Measurements from ENCODE around the gene DRC1.

Gene DRC1

DNA sequence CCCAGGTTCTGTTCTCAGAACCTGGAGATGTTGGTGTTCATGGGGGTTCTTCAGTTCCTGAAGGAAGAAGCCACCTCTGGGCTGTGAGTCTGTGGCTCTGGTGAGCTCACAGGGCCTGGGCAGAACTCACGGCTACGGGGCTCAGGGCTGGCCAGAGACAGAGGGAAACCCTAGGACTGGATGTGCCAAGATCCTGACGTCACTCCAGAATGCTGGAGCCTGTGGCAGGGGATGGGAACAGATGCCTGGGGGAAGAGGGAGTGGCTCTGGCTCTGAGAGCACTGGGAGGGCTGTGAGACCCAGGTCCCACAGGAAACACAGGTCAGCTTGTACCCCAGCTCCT lies 76.2 kb downstream of the DRC1 start, which contains the start of gene OTOF:
Gene OTOF (minus strand): TSS at position 214 of the 343 bp plus-strand sequence.
- peak; percentile 71 for DNase-seq (ENCODE audit: low spot score)

GRCh38 chr2:26478366-26478765 lies 76.6 kb downstream of the DRC1 start:
- no peak for DNase-seq (ENCODE audit: low spot score)

GRCh38 chr2:26479131-26479788 lies 77.5 kb downstream of the DRC1 start:
- DNase-seq (ENCODE audit: low spot score): no peak

DNA sequence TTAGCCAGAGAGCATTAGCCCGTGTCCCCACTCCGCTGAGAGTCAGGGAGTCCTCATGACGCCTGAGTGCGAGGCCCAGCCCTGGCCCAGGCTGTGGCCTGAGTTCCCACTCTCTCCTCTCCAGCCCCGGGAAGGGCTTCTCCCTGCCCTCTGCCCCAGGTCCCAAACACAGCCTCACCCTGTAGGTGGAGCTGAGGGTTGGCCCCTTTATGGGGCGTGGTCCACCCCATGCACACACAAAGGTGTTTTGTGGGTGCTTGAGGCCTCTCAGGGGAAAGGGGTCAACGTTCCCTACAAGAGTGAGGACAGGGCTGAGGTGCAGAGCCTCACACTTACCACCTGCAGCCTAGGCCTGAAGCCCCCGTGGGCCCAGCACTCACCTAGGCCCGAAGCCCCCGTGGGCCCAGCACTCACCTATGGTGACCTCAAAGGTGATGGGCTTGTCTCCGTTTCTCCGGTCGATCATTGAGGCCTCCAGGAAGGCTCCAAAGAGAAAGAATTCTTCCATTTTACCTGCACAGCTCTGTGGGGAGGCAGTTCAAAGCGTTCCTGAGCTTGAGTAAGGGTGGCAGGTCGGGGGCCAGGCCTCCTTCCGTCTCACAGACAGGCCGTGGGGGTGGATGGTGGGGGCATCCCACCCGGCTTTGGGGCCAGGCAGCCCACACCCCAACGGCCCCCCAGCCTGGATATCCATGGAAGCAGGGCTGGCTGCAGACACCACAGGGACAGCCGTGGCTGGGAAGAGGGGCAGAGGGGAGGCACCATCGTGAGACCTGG lies 78.3 kb downstream of the DRC1 start:
- no peak for DNase-seq (ENCODE audit: low spot score)

DNA sequence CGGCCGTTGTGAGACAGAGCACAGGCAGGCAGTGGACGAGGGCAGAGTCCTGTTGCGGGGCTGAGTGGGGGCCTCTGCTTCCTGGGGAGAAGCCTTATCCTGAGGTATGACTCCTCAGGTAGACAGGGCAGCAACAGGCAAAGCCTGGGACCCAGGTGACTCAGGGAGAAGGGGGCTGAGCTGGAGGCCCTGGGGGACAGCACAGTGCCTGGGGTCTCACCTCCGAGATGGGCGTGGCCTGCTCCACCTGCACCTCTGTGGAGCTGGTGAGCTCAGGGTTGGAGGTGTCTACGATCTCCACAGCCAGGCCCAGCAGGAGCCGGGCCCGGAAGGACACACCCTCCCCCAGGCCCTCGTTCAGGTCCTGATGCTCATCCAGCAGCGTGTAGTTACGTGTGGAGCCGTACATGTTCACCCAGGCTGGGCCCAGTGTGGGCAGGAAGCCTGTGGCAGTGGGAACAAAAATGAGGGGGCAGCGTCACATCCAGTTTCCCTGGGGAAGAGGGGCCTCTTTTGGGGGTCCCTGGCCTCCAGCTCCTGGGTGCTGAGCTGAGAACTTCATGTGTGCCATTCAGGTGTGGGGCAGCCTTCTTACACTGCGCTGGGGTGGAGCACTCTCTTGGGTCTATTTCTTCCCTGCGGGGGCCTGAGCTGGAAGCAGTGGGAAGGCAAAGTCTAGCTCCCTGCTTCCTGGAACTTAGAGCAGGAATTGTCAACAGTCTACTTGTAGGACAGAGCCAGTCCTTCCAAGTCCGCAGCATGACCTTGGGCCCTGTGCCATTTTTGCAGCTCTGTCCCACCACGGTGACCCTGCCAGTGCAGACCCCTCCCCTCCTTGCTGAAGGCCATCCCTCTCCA lies 79.1 kb downstream of the DRC1 start:
- DNase-seq (ENCODE audit: low spot score): no peak

DNA sequence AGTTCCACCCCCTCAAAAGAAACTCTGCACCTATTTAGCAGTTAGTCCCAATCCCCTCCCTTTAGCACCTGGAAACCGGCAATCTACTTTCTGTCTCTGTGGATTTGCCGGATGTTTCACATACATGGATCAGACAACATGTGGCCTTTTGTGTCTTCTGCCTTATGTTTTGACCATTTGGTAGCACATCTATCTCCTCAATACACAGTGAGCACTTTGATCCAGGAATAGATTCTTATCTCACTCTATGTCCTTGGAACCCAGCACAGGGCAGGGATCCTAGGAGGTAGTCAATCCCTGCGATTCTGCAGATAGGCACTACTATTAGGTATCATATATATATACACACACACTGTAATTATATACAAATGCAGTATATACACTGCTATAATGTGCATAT lies 80.0 kb downstream of the DRC1 start:
- DNase-seq (ENCODE audit: low spot score): no peak

- DNase-seq (ENCODE audit: low spot score): no peak
Measured at GRCh38 chr2:26482211-26483026, 80.7 kb downstream of the DRC1 start.

- DNase-seq (ENCODE audit: low spot score): no peak
Measured at GRCh38 chr2:26483027-26483326, 81.3 kb downstream of the DRC1 start.

DNA sequence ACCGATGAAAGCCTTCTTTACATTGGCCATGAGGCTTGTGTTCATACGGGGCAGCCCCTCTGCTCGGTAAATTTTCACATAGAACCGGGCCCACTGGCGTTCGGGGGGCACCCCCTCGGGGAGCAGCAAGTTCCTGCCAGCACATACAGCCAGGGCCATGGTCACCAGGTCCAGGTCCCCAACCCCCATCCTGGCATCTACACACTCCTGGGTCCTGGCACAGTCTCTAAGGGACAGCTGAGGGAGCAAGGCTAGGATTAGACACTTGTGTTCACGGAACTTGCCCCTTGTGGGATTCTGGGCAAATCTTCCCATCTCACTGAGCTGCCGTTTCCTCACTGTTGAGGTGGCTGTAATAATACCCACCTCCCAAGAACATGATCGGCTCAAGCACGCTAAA lies 81.8 kb downstream of the DRC1 start:
- DNase-seq (ENCODE audit: low spot score): no peak

- DNase-seq (ENCODE audit: low spot score): no peak
Measured at GRCh38 chr2:26483957-26484565, 82.3 kb downstream of the DRC1 start.

- no peak for DNase-seq (ENCODE audit: low spot score)
Measured at GRCh38 chr2:26484579-26484978, 82.9 kb downstream of the DRC1 start.

- DNase-seq (ENCODE audit: low spot score): no peak
Measured at GRCh38 chr2:26485099-26485498, 83.4 kb downstream of the DRC1 start.

DNA sequence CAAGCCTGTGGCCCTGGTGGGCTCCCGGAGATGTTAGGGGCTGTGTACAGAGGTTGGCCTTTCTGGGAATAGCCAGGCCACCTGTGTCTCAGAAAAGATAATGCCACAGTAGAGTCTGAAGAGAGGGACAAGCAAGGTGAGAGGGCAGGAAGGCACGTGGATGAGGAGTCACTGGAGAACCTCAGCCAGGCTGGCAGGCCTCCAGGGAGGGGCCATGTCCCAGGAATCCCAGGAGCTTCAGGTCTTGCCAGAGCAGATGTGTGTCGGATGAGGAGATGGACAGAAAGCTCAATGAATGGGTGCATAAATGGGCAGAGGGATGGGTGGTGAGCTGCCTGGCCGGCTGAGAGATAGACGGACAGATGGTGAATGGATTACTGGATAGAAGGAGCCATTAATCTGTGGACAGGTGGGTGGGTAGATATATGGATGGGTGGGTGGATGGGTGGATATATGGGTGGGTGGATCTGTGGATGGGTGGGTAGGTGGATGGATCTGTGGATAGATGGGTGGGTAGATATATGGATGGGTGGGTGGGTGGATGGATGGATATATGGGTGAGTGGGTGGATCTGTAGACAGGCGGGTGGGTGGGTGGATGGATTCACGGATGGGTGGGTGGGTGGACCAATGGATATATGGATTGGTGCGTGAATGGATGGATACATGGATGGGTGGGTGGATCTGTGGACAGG lies 84.2 kb downstream of the DRC1 start:
- DNase-seq (ENCODE audit: low spot score): no peak

GRCh38 chr2:26486789-26487188 lies 85.1 kb downstream of the DRC1 start:
- no peak for DNase-seq (ENCODE audit: low spot score)

- no peak for DNase-seq (ENCODE audit: low spot score)
Measured at GRCh38 chr2:26487192-26487591, 85.5 kb downstream of the DRC1 start.

GRCh38 chr2:26488463-26489212 lies 86.9 kb downstream of the DRC1 start:
- DNase-seq (ENCODE audit: low spot score): no peak

DNA sequence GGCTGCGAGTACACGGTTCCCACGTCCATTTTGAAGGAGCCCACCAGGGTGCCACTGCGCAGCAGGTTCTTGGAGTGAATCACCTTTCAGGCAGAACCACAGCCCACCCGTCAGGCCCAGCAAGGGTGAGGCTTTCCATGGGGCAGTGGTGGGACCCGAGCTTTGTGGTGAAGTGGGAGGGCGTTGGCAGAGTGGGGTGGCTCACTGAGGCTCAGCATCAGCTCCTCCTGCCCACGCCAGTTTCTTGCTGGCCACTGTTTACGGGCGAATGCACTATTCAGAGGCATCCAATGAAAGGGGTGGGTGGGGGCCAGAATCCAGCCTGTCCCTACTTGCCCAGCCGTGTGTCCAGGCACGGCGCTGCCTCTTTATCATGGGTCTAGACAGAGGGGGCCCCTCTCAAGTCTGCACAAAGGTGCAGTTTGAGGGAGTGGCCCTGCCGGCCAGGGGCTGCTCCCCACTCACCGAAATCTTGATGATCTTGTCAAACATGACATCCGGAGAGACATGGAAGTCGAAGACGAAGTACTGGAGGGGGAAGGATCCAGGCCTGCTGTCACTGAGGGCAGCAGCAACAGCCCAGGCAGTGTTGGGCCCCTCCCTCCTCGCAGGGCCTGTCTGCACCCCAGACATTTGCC lies 87.6 kb downstream of the DRC1 start:
- DNase-seq (ENCODE audit: low spot score): no peak

GRCh38 chr2:26491563-26492167 lies 89.9 kb downstream of the DRC1 start:
- no peak for DNase-seq (ENCODE audit: low spot score)

DNA sequence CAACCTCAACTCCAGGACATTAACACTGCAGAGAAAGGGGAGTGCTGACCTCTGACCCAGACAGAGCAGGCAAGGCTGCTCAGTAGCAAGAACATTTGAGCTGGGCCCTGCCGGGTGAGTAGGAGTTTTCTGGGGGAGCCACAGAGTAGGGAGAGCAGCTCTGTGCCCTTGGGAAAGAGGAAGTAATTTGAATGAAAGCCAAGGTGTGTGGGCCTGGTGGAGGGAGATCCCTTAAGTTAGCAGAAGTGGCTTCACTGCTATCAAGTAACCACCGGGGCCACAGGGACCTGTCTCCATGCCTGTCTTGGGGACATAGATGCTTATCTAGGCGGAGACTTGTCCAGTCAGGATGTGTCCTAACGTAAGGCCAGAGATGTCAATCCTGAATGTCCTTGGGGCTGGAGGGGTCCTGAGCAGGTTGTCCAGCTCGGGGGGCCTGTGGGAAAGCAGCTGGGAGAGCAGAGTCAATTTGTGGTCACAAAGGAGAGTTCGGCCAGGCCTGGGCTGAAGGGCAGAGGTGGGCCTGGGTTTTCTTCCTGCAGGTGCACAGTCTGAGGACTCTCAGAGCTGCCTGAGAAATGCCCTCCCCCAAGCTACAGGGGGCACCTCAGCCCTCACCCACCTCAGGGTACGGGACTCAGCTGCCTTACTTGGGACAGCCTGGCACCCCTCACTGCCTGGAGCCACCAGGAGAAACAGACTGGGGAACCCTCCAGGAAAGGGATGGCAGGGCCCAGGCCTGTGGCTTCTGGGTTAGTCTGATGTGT lies 91.2 kb downstream of the DRC1 start:
- no peak for DNase-seq (ENCODE audit: low spot score)

Data from hepatic stellate cell (primary cell).